Measurements from ENCODE around the gene ATXN7L2.

DNA sequence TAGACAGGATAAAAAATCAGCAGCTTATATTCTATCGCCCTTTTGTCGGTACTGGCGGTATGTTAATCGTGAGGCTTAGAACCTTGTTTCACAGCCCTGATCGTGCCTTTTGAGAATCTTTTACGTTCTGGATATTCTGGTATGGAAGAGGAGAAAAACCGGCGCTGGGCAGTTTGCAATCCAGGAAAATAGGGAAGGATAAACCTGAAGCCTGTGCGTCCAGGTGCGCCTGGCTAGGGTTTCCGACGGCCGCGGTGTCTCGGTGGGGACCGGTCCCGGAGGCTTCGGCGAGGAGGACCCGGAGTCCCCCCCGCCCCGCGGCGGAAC is 17.6 kb upstream of the ATXN7L2 start:
- TF ChIP-seq, protein P1, sequence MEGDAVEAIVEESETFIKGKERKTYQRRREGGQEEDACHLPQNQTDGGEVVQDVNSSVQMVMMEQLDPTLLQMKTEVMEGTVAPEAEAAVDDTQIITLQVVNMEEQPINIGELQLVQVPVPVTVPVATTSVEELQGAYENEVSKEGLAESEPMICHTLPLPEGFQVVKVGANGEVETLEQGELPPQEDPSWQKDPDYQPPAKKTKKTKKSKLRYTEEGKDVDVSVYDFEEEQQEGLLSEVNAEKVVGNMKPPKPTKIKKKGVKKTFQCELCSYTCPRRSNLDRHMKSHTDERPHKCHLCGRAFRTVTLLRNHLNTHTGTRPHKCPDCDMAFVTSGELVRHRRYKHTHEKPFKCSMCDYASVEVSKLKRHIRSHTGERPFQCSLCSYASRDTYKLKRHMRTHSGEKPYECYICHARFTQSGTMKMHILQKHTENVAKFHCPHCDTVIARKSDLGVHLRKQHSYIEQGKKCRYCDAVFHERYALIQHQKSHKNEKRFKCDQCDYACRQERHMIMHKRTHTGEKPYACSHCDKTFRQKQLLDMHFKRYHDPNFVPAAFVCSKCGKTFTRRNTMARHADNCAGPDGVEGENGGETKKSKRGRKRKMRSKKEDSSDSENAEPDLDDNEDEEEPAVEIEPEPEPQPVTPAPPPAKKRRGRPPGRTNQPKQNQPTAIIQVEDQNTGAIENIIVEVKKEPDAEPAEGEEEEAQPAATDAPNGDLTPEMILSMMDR (IDR thresholded peaks at IDR 0.05): no peak
- TF ChIP-seq POLR2A (IDR thresholded peaks at IDR 0.05): no peak

All from heart left ventricle (tissue), 13 donors.